ENCODE data around the gene TRIM45. TPM values are rescaled to one million over a fixed set of nuclear protein-coding genes. Genes with fewer than 3 reads are reported as not detected.

TRIM45 gene, protein sequence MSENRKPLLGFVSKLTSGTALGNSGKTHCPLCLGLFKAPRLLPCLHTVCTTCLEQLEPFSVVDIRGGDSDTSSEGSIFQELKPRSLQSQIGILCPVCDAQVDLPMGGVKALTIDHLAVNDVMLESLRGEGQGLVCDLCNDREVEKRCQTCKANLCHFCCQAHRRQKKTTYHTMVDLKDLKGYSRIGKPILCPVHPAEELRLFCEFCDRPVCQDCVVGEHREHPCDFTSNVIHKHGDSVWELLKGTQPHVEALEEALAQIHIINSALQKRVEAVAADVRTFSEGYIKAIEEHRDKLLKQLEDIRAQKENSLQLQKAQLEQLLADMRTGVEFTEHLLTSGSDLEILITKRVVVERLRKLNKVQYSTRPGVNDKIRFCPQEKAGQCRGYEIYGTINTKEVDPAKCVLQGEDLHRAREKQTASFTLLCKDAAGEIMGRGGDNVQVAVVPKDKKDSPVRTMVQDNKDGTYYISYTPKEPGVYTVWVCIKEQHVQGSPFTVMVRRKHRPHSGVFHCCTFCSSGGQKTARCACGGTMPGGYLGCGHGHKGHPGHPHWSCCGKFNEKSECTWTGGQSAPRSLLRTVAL
- total RNA-seq = 1 to 10 TPM in 2 of 4 donors, under 1 TPM in 2; 0.60 to 2.0 (median 0.87) TPM

- ATAC-seq (ENCODE audit: low FRiP score) = peak; percentile 99
- TF ChIP-seq, protein P1, sequence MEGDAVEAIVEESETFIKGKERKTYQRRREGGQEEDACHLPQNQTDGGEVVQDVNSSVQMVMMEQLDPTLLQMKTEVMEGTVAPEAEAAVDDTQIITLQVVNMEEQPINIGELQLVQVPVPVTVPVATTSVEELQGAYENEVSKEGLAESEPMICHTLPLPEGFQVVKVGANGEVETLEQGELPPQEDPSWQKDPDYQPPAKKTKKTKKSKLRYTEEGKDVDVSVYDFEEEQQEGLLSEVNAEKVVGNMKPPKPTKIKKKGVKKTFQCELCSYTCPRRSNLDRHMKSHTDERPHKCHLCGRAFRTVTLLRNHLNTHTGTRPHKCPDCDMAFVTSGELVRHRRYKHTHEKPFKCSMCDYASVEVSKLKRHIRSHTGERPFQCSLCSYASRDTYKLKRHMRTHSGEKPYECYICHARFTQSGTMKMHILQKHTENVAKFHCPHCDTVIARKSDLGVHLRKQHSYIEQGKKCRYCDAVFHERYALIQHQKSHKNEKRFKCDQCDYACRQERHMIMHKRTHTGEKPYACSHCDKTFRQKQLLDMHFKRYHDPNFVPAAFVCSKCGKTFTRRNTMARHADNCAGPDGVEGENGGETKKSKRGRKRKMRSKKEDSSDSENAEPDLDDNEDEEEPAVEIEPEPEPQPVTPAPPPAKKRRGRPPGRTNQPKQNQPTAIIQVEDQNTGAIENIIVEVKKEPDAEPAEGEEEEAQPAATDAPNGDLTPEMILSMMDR (IDR thresholded peaks at IDR 0.05) = peak in 1 of 3 donors; percentile 26
- DNase-seq (ENCODE audit: low spot score) = peak; percentile 89
Observed at GRCh38 chr1:117121589-117122329, at the start of gene TRIM45. TRIM45 (minus strand) TSS chr1:117121749; CDS start chr1:117121201, 548 bp downstream.

GRCh38 chr1:117169871-117170596 lies 48.5 kb upstream of the TRIM45 start:
- ATAC-seq (ENCODE audit: low FRiP score) (no peak), DNase-seq (ENCODE audit: low spot score) (no peak)
- TF ChIP-seq, protein P1 (IDR thresholded peaks at IDR 0.05) = no peak

DNA sequence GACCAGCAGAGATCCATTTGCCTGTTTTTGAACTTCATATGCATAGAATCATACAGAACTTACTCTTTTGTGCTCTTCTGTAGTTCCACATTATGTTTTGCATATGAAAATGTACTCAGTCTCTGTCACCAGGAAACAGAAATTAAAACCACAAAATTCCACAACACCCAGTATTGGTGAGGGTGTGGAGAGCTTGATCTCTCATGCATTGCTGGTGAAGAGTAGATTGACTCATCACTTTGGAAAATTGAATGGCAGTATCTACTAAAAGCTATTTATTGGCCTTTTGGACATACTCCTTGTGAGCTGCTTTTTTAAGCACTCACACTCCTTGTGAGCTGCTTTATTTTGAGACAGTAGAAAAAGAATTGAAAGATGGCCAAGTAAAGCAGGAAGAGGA lies 45.9 kb upstream of the TRIM45 start:
- ATAC-seq (ENCODE audit: low FRiP score) (no peak), DNase-seq (ENCODE audit: low spot score) (no peak)
- TF ChIP-seq, protein P1 (IDR thresholded peaks at IDR 0.05) = no peak

DNA sequence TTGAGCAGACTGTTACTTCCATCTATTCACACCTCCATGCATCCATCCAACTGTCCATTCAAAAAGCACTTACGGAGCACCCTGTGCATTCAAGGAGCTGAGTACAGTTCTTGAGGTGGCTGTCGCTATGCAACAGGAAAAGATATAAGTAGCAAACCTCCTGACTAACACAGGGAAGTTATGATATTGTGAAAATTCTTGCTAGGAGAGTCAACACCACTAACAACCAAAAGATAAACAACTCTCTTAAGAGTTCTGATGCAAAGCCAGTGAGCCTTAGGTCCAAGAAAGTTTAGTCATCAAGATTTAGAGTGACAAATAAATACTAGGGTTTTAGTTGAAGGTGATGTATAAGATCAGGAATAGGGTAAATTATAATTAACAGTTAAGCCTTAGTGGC lies 44.5 kb upstream of the TRIM45 start:
- no peak for ATAC-seq (ENCODE audit: low FRiP score)
- TF ChIP-seq, protein P1 (IDR thresholded peaks at IDR 0.05) = no peak
- DNase-seq (ENCODE audit: low spot score) = no peak

GRCh38 chr1:117164209-117164608 lies 42.7 kb upstream of the TRIM45 start:
- no peak for ATAC-seq (ENCODE audit: low FRiP score)
- TF ChIP-seq, protein P1 (IDR thresholded peaks at IDR 0.05) = no peak

DNA sequence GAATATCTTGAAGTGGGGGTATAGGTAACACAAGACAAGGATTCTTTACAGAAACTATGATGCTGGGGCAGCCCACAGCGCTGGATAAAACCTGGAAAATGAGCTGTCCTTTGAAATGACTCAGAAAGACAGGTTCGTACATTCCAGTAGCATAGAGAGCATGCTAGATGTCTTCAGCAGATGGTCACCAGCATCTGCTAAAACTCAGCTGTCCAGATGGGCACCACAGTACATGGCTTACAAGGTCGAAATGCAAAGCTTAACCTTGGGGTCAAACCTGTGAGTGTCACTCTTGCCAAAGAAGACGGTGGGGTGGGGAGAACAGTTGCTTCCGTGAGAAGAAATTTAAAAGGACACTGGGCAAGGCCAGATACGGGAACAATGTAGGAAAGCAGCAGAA lies 41.3 kb upstream of the TRIM45 start:
- no peak for DNase-seq (ENCODE audit: low spot score)
- TF ChIP-seq, protein P1 (IDR thresholded peaks at IDR 0.05) = no peak
- ATAC-seq (ENCODE audit: low FRiP score) = no peak

More at GRCh38 chr1:117164209-117164608, 42.7 kb upstream of the TRIM45 start:
- DNase-seq (ENCODE audit: low spot score) = no peak

All from omental fat pad (tissue), 4 donors.